Fibroblast of lung (primary cell): Measurements from ENCODE around the gene KRTAP10-1.

Source experiments
- CTCF ChIP-seq, 2 donors: IDR thresholded peaks in 1 of 2; conservative IDR thresholded peaks in 1 of 2; 1 replicate in 1 of 2; 2 replicates in 1 of 2; pipeline ENCODE4 v1.5.1; 2011 to 2012; ENCODE audit warnings: low read length in 2 of 2, control low read depth in 1 of 2, inconsistent platforms in 1 of 2, low read depth in 1 of 2, mild to moderate bottlenecking in 1 of 2
- EZH2 ChIP-seq: IDR thresholded peaks from 2 replicates; pipeline ENCODE4 v1.5.1; 2012; ENCODE audit warnings: low read length, control low read depth, mild to moderate bottlenecking; ENCODE audit errors: missing control alignments

GRCh38 chr21:44520326-44521300 is 19.4 kb downstream of the KRTAP10-1 start:
- TF ChIP-seq CTCF (conservative IDR thresholded peaks at IDR 0.05 in 1 of 2, IDR thresholded peaks at IDR 0.05 in 1 of 2; ENCODE audit: low read depth in 1 of 2, low read length in 2 of 2), result no peak
- TF ChIP-seq EZH2, result no peak
